Effector memory CD8-positive, alpha-beta T cell (primary cell): Measurements from ENCODE around the gene KCNA10.

ENCODE experiments used
- ATAC-seq: fragments of 150-1000 bp; cut with Tn5 transposase; replicated peaks from 2 replicates; pipeline ENCODE4 v1.10.0; 2021; ENCODE audit warnings: mild to moderate bottlenecking, moderate library complexity
- DNase-seq, 3 experiments: peaks; one replicate each; pipeline ENCODE4 v3.0.0; 2021
- H3K27ac Mint-ChIP-seq, 2 donors: one replicate each; pipeline ENCODE4 v1.8.0; 2022; ENCODE audit warnings: mild to moderate bottlenecking in 2 of 2, mixed read lengths in 2 of 2, moderate library complexity in 2 of 2
- H3K27me3 Mint-ChIP-seq, 2 donors: one replicate each; pipeline ENCODE4 v1.8.0; 2022; ENCODE audit warnings: mixed read lengths in 2 of 2
- H3K36me3 Mint-ChIP-seq: one replicate; pipeline ENCODE4 v1.8.0; 2022; ENCODE audit warnings: mild to moderate bottlenecking, moderate library complexity, mixed read lengths; ENCODE audit not compliant: insufficient read depth
- H3K4me1 Mint-ChIP-seq, 2 donors: one replicate each; pipeline ENCODE4 v1.8.0; 2022; ENCODE audit warnings: low read depth in 2 of 2, mixed read lengths in 2 of 2
- H3K4me3 Mint-ChIP-seq, 2 donors: one replicate each; pipeline ENCODE4 v1.8.0; 2022; ENCODE audit warnings: mild to moderate bottlenecking in 2 of 2, mixed read lengths in 2 of 2, moderate library complexity in 2 of 2
- H3K9me3 Mint-ChIP-seq, 2 donors: one replicate each; pipeline ENCODE4 v1.8.0; 2022; ENCODE audit warnings: mixed read lengths in 2 of 2

Gene KCNA10

GRCh38 chr1:110477041-110477440, 41.9 kb downstream of the KCNA10 start:
- DNase-seq (no peak), ATAC-seq (no peak)
- Mint-ChIP-seq H3K9me3 (no peaks in the 10 kb centered on the region), H3K36me3 (no peaks in the 10 kb centered on the region), H3K4me3 (no peak overlapping the region), H3K27me3 (peaks cover 5 to 48% of the 10 kb centered on the region in 2 donors), H3K27ac (no peak overlapping the region), H3K4me1 (no peaks in the 10 kb centered on the region)

- Mint-ChIP-seq H3K9me3 (no peaks in the 10 kb centered on the region), H3K4me3 (no peak overlapping the region), H3K4me1 (no peaks in the 10 kb centered on the region), H3K36me3 (no peaks in the 10 kb centered on the region), H3K27ac (no peak overlapping the region), H3K27me3 (peaks cover 9 to 54% of the 10 kb centered on the region in 2 donors)
- DNase-seq = no peak
- ATAC-seq = no peak
Measured at GRCh38 chr1:110476028-110476765, 42.8 kb downstream of the KCNA10 start.

GRCh38 chr1:110475362-110476027, 43.5 kb downstream of the KCNA10 start:
- H3K27me3 Mint-ChIP-seq = peaks cover 13 to 61% of the 10 kb centered on the region in 2 donors
- peaks cover 4% of the 10 kb centered on the region for H3K36me3 Mint-ChIP-seq
- no peak overlapping the region for H3K4me3 Mint-ChIP-seq
- ATAC-seq (no peak), DNase-seq (no peak)
- H3K9me3 Mint-ChIP-seq = no peaks in the 10 kb centered on the region
- no peaks in the 10 kb centered on the region for H3K4me1 Mint-ChIP-seq
- no peak overlapping the region for H3K27ac Mint-ChIP-seq

- Mint-ChIP-seq H3K4me1 (no peaks in the 10 kb centered on the region), H3K4me3 (no peak overlapping the region), H3K36me3 (peaks cover 4% of the 10 kb centered on the region), H3K9me3 (no peaks in the 10 kb centered on the region), H3K27me3 (peaks cover 15 to 59% of the 10 kb centered on the region in 2 donors), H3K27ac (no peak overlapping the region)
- ATAC-seq (no peak), DNase-seq (no peak)
Measured at GRCh38 chr1:110474444-110474843, 44.5 kb downstream of the KCNA10 start.

- Mint-ChIP-seq H3K27ac (no peak overlapping the region), H3K27me3 (peaks cover 21 to 52% of the 10 kb centered on the region in 2 donors), H3K4me3 (no peak overlapping the region), H3K4me1 (no peaks in the 10 kb centered on the region), H3K9me3 (no peaks in the 10 kb centered on the region), H3K36me3 (peaks cover 4% of the 10 kb centered on the region)
- DNase-seq (no peak), ATAC-seq (no peak)
Measured at GRCh38 chr1:110472546-110472945, 46.4 kb downstream of the KCNA10 start.

- Mint-ChIP-seq H3K9me3 (no peaks in the 10 kb centered on the region), H3K27me3 (peaks cover 20 to 48% of the 10 kb centered on the region in 2 donors), H3K27ac (no peak overlapping the region), H3K36me3 (peaks cover 4% of the 10 kb centered on the region), H3K4me3 (no peak overlapping the region), H3K4me1 (no peaks in the 10 kb centered on the region)
- DNase-seq = no peak
- no peak for ATAC-seq
Measured at GRCh38 chr1:110471131-110471530, 47.8 kb downstream of the KCNA10 start.
